ENCODE results near the gene SLC26A5. TPM values are rescaled to one million over a fixed set of nuclear protein-coding genes. Genes with fewer than 3 reads are reported as not detected.

The SLC26A5 gene
- total and polyA plus RNA-seq, 8 donors = 0.68 to 1.6 (median 1.0) TPM

- no peak for TF ChIP-seq CTCF (IDR thresholded peaks at IDR 0.05)
- no peaks in the 10 kb centered on the region for H3K27me3 ChIP-seq
- ATAC-seq (no peak), DNase-seq (no peak)
- no peaks in the 10 kb centered on the region for H3K36me3 ChIP-seq
- H3K4me1 ChIP-seq = no peaks in the 10 kb centered on the region
- H3K27ac ChIP-seq = no peak overlapping the region
- intact Hi-C loops (cut with DNase I) = no loop called here
- no peaks in the 10 kb centered on the region for H3K9me3 ChIP-seq
- no peak overlapping the region for H3K4me3 ChIP-seq
These were observed 23.3 kb upstream of the SLC26A5 start for GRCh38 chr7:103469095-103469948.

- no peak for TF ChIP-seq CTCF (IDR thresholded peaks at IDR 0.05)
- intact Hi-C loops (cut with DNase I) = no loop called here
- peaks cover 0 to 7% of the 10 kb centered on the region in 2 donors for H3K27me3 ChIP-seq
- no peaks in the 10 kb centered on the region for H3K36me3 ChIP-seq
- H3K4me1 ChIP-seq = no peaks in the 10 kb centered on the region
- H3K27ac ChIP-seq = no peak overlapping the region
- H3K4me3 ChIP-seq = no peak overlapping the region
- H3K9me3 ChIP-seq = no peaks in the 10 kb centered on the region
- DNase-seq (no peak), ATAC-seq (no peak)
These were observed 20.8 kb upstream of the SLC26A5 start for GRCh38 chr7:103466814-103467213.

GRCh38 chr7:103462358-103462757 lies 16.4 kb upstream of the SLC26A5 start:
- DNase-seq = no peak
- Histone ChIP-seq H3K36me3 (no peaks in the 10 kb centered on the region), H3K27ac (no peak overlapping the region), H3K27me3 (peaks cover 0 to 7% of the 10 kb centered on the region in 2 donors), H3K4me1 (no peaks in the 10 kb centered on the region), H3K4me3 (no peak overlapping the region), H3K9me3 (no peaks in the 10 kb centered on the region)
- no peak for ATAC-seq
- intact Hi-C loops (cut with DNase I) = no loop called here
- no peak for TF ChIP-seq CTCF (IDR thresholded peaks at IDR 0.05)

GRCh38 chr7:103447073-103447960 lies 1.3 kb upstream of the SLC26A5 start:
- intact Hi-C loops (cut with DNase I) = no loop called here
- ATAC-seq (peak; percentile 87), DNase-seq (peak in 2 of 4 donors; percentile 36 to 39)
- TF ChIP-seq CTCF (IDR thresholded peaks at IDR 0.05) = peak; percentile 29
- H3K27me3 ChIP-seq = peaks cover 40 to 62% of the 10 kb centered on the region in 2 donors
- no peaks in the 10 kb centered on the region for H3K9me3 ChIP-seq
- H3K36me3 ChIP-seq = no peaks in the 10 kb centered on the region
- H3K4me3 ChIP-seq = no peak overlapping the region
- H3K27ac ChIP-seq = no peak overlapping the region
- peaks cover 0 to 14% of the 10 kb centered on the region in 2 donors for H3K4me1 ChIP-seq

All from left lung (tissue), 10 donors.